Activated CD4-positive, alpha-beta memory T cell treated with anti-CD3 and anti-CD28 coated beads, Interleukin-2, amount 10 ng/mL, durations not matched to agents 7 days and 5 days (primary cell): Measurements from ENCODE around the gene NSMF. TPM values are rescaled to one million over a fixed set of nuclear protein-coding genes. Genes with fewer than 3 reads are reported as not detected.
"Not testable (repeated sequence)": the region's sequence is repeated elsewhere in the genome, so short reads cannot be mapped to it uniquely, and the experiment has no call there.

Experiments
- CTCF ChIA-PET: fragments of 350-600 bp; sonication (Branson Sonifier 250); formaldehyde crosslinking; loops from one replicate; lab custom pipeline; 2021; ENCODE audit warnings: antibody characterized with exemption, inconsistent platforms; lab: Charles Lee
- POLR2A ChIA-PET: fragments of 350-600 bp; sonication (Branson Sonifier 250); formaldehyde crosslinking; loops from one replicate; lab custom pipeline; 2021; ENCODE audit warnings: antibody characterized with exemption; lab: Charles Lee
- DNase-seq: peaks from one replicate; pipeline ENCODE4 v3.0.0-alpha.2; 2020
- H3K27ac Mint-ChIP-seq: one replicate; pipeline ENCODE4 v1.8.0; 2021; ENCODE audit warnings: mild to moderate bottlenecking, mixed read lengths
- H3K27me3 Mint-ChIP-seq: one replicate; pipeline ENCODE4 v1.8.0; 2021; ENCODE audit warnings: mixed read lengths
- H3K36me3 Mint-ChIP-seq: one replicate; pipeline ENCODE4 v1.8.0; 2021; ENCODE audit warnings: low read depth, mixed read lengths
- H3K4me1 Mint-ChIP-seq: one replicate; pipeline ENCODE4 v1.8.0; 2021; ENCODE audit warnings: mixed read lengths
- H3K4me3 Mint-ChIP-seq: one replicate; pipeline ENCODE4 v1.8.0; 2021; ENCODE audit warnings: mild to moderate bottlenecking, mixed read lengths
- H3K9me3 Mint-ChIP-seq: one replicate; pipeline ENCODE4 v1.8.0; 2021; ENCODE audit warnings: mixed read lengths
- total RNA-seq, 2 experiments: library from RNA; stranded (reverse); gene quantifications; one replicate each; pipeline ENCODE4 v1.2.3, GENCODE V29; 2021

Gene NSMF
- total RNA-seq, 2 experiments from 2014 or later: 29.0 to 31.9 TPM

DNA sequence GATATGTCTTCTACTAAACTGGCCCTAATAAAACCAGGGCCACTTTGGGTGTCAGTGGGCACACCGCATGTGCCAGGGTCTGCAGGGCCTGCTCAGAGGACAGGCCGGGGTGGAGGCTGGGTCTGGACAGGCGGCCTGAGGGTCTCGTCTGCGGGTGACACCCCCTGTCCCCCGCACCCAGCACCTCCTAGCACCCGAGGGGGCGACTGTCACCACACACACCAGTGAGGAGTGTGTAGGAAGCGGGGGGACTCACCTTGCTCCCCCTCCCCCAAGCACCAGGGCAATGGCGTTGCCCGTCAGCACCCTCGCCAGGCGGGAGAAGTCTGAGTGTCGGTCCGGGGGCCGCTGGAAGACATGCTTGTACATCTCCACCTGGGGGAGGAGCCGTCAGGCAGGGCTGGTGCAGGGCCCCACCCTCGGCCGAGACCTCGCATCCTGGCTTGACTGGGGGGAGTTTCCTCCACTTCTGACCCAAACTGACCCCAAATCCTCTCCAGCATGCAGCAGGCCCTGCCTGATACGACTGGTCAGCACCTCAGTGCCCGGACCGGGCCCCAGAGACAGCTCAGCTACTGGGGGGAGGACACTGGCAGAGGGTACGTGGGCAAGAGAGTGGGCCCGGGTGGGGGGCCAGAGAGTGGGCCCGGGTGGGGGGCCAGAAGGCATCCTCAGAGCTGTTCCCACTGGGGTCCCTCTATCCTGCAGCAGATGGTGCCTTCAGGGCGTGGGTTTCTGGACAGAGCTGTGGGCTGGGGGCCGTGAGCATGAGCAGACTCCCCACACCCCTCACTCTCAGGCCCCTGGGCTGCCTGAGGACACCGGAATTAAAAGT, 18.9 kb upstream of the NSMF start:
- DNase-seq: no peak
- POLR2A ChIA-PET: no interaction called here
- peaks cover 5% of the 10 kb centered on the region for H3K4me1 Mint-ChIP-seq
- peaks cover 14% of the 10 kb centered on the region for H3K36me3 Mint-ChIP-seq
- no peaks in the 10 kb centered on the region for H3K27me3 Mint-ChIP-seq
- peaks cover 21% of the 10 kb centered on the region for H3K9me3 Mint-ChIP-seq
- CTCF ChIA-PET: no interaction called here
- H3K4me3 Mint-ChIP-seq: no peak overlapping the region
- no peak overlapping the region for H3K27ac Mint-ChIP-seq

DNA sequence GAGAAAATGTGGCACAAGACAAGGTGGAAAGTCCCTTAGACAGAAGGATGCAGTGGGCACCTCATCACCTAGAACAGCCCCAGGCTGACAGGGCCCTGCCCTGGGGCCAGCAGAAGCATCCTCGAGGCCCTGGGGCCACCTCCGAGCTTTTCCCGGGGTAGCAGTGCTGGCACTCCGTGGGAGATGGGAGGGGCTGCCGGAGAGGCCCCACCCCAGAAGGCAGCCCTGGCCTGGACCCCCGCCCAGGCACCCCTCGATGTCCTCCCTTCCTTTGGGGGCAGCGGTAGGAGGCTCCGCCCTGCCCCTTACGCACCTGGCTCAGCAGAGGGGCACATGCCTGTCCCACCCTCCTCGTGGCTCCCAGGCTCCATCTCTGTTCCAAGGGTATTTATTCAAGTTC, 17.7 kb upstream of the NSMF start:
- H3K36me3 Mint-ChIP-seq: peaks cover 16% of the 10 kb centered on the region
- no peak for DNase-seq
- H3K9me3 Mint-ChIP-seq: peaks cover 24% of the 10 kb centered on the region
- POLR2A ChIA-PET: no interaction called here
- H3K4me1 Mint-ChIP-seq: peaks cover 3% of the 10 kb centered on the region
- CTCF ChIA-PET: no interaction called here
- no peak overlapping the region for H3K27ac Mint-ChIP-seq
- H3K4me3 Mint-ChIP-seq: no peak overlapping the region
- H3K27me3 Mint-ChIP-seq: no peaks in the 10 kb centered on the region

DNA sequence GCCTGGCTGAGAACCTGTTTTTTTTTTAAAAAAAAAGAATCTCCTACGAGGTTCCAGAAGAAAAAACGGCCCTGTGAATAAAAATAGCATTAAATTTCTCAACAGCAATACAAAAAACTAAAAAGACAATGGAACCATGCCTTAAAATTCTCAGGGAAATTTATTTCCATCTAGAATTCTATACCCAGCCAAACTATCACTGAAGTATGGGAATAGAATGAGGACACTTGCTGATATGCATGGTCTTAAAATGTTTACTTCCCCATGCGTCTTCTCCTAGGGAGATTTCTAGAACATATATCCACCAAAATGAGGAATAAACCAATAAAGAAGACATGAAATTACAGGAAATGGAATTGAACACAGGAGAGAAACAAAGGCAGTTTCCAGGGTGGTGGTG, 16.5 kb upstream of the NSMF start:
- Mint-ChIP-seq H3K9me3 (peaks cover 24% of the 10 kb centered on the region), H3K27ac (no peak overlapping the region), H3K4me3 (no peak overlapping the region), H3K36me3 (peaks cover 16% of the 10 kb centered on the region), H3K27me3 (peaks cover 2% of the 10 kb centered on the region), H3K4me1 (peaks cover 2% of the 10 kb centered on the region)
- ChIA-PET POLR2A (no interaction called here), CTCF (no interaction called here)
- no peak for DNase-seq

DNA sequence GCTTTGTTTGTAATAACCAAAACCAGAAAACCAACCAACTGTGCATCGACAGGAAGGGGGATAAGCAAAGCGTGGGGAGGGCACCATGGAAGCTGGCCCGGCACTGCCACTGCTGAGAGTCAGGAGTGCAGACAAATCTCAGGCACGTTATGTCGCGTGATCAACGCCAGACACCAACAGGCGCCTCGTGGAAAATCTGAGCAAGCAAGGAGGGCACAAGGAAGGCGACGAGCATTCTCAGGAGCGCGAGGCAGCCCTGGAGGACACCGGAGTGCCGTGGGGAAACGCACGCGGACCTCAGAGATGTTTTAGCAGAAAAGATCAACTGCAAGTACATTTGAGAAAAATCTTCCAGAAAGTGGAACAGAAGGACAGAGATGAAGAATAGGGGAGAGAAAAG, 15.1 kb upstream of the NSMF start:
- Mint-ChIP-seq H3K4me1 (peaks cover 8% of the 10 kb centered on the region), H3K9me3 (peaks cover 24% of the 10 kb centered on the region), H3K4me3 (no peak overlapping the region), H3K27ac (no peak overlapping the region), H3K27me3 (peaks cover 9% of the 10 kb centered on the region), H3K36me3 (peaks cover 16% of the 10 kb centered on the region)
- POLR2A ChIA-PET: no interaction called here
- CTCF ChIA-PET: no interaction called here
- no peak for DNase-seq

DNA sequence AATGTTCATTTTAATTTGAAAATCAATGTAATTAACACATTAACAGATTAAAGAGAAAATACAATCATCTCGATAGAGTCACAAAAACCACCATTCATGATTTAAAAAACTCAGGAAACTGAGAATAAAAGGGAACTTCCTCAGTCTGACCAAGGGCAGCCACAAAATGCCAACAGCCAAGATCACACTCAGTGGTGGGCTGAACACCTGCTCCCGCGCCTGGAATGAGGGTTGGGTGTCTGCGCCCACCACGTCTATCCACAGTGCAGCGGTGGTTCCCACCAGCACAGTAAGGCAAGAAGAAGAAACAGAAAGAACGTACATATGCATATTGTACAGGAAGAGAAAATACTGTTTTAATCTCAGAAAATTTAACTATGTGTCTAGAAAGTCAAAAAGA, 11.7 kb upstream of the NSMF start:
- Mint-ChIP-seq H3K4me3 (no peak overlapping the region), H3K9me3 (peaks cover 18% of the 10 kb centered on the region), H3K27me3 (peaks cover 15% of the 10 kb centered on the region), H3K36me3 (peaks cover 16% of the 10 kb centered on the region), H3K4me1 (peaks cover 11% of the 10 kb centered on the region), H3K27ac (no peak overlapping the region)
- CTCF ChIA-PET: interaction anchor here (0.7 to 0.9 kb wide), 2 partner anchors 48 to 155 kb away, joined by 3 to 10 read pairs; partner anchors contain the start of genes EXD3 and NOXA1
- POLR2A ChIA-PET: no interaction called here
- DNase-seq: no peak

DNA sequence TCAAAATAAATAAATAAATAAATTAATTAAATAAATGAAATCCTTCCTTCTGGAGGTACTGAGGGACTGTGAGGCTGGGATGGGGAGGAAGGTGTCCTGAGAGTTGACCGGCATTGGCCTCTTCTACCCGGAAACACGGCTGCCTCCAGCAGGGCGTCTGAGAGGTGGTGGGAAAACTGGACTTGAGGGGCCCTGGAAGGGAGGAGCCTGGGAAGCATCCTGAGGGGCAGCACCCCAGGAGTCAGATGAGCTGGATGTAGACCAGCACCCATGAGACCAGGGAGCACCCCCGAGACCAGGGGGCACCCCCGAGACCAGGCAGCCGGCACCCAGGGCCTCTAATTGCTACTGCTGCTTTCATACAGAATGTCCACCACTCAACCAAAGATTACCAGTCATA, 8.8 kb upstream of the NSMF start:
- peaks cover 2% of the 10 kb centered on the region for H3K9me3 Mint-ChIP-seq
- ChIA-PET CTCF (no interaction called here), POLR2A (interaction anchor here (1.8 kb wide), 1 partner anchor 227 kb away, joined by 4 read pairs; the partner anchor contains the start of gene TUBB4B)
- H3K27ac Mint-ChIP-seq: no peak overlapping the region
- H3K4me3 Mint-ChIP-seq: no peak overlapping the region
- H3K27me3 Mint-ChIP-seq: peaks cover 15% of the 10 kb centered on the region
- peaks cover 2% of the 10 kb centered on the region for H3K36me3 Mint-ChIP-seq
- peaks cover 13% of the 10 kb centered on the region for H3K4me1 Mint-ChIP-seq
- DNase-seq: no peak

DNA sequence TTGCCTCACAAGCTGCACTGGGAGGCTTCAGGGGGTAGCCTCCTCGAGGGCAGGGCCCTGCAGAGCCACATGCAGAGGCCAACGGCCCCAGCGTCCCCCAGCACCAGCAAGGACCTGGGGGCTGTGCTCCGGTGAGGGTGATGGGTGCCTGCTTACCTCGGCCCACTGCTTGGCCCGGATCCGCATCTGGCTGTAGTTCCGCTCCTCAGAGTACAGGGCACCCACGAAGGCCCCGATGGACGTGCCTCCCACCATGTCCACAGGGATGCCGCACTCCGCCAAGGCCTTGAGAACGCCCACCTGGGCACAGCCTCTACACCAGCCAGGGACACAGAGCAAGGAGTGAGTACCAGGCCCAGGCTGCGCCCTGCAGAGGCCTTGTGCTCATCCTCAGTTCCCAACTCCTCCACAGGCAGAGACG, 8.0 kb upstream of the NSMF start:
- ChIA-PET CTCF (no interaction called here), POLR2A (no interaction called here)
- H3K36me3 Mint-ChIP-seq: no peaks in the 10 kb centered on the region
- H3K4me1 Mint-ChIP-seq: peaks cover 14% of the 10 kb centered on the region
- peaks cover 15% of the 10 kb centered on the region for H3K27me3 Mint-ChIP-seq
- H3K27ac Mint-ChIP-seq: no peak overlapping the region
- H3K4me3 Mint-ChIP-seq: no peak overlapping the region
- no peak for DNase-seq
- H3K9me3 Mint-ChIP-seq: no peaks in the 10 kb centered on the region

DNA sequence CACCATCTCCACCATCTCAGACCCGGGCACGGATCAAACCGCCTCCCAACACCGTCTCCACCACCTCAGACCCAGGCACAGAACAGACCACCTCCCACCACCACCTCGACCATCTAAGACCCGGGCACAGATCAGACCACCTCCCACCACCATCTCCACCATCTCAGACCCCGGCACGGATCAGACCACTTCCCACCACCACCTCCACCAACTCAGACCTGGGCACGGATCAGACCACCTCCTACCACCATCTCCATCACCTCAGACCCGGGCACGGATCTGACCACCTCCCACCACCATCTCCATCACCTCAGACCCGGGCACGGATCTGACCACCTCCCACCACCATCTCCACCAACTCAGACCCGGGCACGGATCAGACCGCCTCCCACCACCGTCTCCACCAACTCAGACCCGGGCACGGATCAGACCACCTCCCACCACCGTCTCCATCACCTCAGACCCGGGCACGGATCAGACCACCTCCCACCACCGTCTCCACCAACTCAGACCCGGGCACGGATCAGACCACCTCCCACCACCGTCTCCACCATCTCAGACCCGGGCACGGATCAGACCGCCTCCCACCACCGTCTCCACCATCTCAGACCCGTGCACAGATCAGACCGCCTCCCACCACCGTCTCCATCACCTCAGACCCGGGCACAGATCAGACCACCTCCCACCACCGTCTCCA, 7.4 kb upstream of the NSMF start:
- CTCF ChIA-PET: not testable (repeated sequence)

DNA sequence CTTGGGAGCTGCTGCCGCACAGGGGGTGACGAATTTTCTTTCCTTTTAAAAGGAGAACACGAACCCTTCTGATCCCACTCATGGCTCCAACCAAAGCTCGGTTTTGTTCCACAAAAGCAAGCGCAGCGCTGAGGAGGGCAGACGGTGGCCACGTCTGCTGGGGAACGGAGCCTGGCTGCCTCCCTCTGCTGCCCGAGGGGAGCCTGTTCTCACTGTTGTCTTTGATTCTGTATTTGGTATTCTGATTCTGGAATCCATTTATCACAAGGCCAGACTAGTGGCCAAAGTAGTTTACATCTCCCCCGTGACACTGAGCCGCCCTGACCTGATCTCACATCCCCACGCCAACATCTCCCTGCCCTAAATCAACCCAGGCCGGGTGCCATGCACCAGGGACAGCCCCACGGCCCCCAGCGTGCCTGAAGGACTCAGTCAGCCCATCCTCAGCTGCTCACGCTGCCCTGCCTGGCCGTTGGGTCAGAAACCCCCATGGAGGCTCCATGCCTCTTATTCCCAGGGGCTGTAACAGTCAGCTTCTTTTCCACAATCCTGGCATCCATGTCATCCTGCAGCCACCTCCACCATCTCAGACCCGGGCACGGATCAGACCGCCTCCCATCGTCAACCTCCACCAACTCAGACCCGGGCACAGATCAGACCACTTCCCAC, 6.7 kb upstream of the NSMF start:
- no peak for DNase-seq
- Mint-ChIP-seq H3K4me1 (peaks cover 26% of the 10 kb centered on the region), H3K36me3 (no peaks in the 10 kb centered on the region), H3K9me3 (no peaks in the 10 kb centered on the region), H3K27me3 (peaks cover 14% of the 10 kb centered on the region), H3K27ac (no peak overlapping the region), H3K4me3 (no peak overlapping the region)
- ChIA-PET POLR2A (no interaction called here), CTCF (no interaction called here)

More for the DNA sequence above, 7.4 kb upstream of the NSMF start:
- H3K9me3 Mint-ChIP-seq, POLR2A ChIA-PET, H3K27ac Mint-ChIP-seq, H3K36me3 Mint-ChIP-seq, DNase-seq, H3K4me3 Mint-ChIP-seq: not testable (repeated sequence)
- Mint-ChIP-seq H3K27me3 (peaks cover 15% of the 10 kb centered on the region), H3K4me1 (peaks cover 19% of the 10 kb centered on the region)

DNA sequence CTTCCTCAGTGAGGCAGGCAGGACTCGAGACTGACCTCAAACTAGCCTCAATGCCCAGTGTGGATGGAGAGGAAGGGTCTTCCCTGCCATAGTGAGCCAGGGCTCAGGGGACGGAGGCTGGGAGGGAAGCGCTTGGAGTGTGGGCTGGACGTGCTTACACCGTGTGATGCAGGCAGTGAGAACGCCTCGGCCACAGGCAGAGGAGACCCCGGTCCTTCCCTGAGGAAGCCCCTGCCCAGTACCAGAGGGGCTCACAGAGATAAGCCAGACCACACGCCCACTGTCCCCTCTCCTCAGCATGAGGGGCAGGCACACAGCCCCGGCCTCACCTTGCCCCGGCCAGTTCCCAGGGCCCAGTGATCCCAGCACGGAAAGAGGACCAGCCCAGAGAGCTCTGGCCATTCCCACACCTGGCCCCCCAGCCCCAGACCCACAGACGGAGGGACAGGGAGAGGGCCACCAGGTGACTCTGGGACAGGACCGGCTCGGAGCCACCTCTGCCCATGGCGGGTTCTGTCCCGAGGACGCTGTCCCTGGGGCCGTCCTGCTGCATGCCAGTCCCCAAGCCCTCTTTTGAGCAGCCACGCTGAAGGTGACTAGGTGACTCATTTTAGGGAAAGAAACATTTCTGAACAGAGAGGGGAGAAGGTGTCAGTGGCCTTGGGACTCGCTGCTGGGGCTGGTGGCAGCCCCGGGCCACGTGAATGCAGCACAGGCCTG, 6.0 kb upstream of the NSMF start:
- Mint-ChIP-seq H3K27me3 (peaks cover 10% of the 10 kb centered on the region), H3K4me3 (no peak overlapping the region), H3K27ac (no peak overlapping the region), H3K4me1 (peaks cover 25% of the 10 kb centered on the region), H3K36me3 (no peaks in the 10 kb centered on the region), H3K9me3 (no peaks in the 10 kb centered on the region)
- POLR2A ChIA-PET: no interaction called here
- no peak for DNase-seq
- CTCF ChIA-PET: no interaction called here

DNA sequence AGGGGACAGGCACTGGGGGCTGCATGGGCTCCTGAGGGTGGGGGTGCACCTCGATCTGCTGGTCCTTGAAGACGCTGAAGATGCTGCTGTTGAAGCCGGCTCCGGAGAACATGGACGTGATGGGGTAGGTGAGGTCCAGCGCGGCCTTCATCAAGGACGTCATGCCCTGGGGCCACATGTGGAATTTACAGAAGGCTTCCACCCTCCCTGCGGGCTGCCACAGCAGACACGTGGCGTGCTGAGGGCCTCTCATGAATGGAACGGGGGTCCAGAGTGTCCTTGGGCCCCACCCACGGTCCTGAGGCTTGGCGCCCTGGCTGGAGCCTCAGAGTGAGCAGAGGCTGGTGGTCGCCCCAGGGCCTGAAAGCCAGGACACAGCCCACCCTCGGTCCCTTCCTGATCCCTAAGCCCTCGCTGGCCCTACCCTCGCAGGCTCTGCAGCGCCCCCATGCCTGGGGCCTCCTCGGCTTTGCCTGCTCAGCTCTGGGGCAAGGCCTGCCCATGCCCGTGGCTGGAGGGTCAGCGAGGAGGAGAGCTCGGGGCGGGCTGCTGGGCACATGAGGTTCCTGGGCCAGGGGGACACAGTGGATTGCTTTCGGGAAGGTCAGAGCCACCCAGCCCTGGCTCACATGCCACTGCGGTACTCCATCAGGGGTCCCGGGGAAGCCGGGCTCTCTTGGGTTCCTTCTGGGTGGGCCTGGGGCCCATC, 5.3 kb upstream of the NSMF start:
- Mint-ChIP-seq H3K27ac (no peak overlapping the region), H3K27me3 (peaks cover 7% of the 10 kb centered on the region), H3K36me3 (no peaks in the 10 kb centered on the region), H3K4me3 (no peak overlapping the region), H3K9me3 (no peaks in the 10 kb centered on the region), H3K4me1 (peaks cover 27% of the 10 kb centered on the region)
- CTCF ChIA-PET: no interaction called here
- POLR2A ChIA-PET: no interaction called here
- DNase-seq: no peak

DNA sequence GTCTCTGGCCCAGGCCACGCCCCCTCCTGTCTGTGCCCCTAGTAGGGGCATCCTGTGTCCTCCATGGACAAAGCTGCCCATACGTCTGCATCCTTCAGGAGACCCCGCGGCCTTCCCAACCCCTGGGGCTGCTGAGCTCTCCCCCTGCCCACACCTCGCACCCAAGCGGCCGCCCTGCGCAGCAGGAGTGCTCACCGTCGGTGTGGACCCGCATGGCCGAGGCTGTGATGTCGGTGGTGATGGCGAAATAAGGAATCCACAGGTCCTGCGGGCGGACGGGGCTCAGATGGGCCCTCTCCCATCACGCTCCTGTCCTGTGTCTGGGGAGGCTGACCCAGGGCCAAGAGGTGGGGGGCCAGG, 4.8 kb upstream of the NSMF start:
- Mint-ChIP-seq H3K27me3 (peaks cover 2% of the 10 kb centered on the region), H3K4me3 (no peak overlapping the region), H3K27ac (no peak overlapping the region), H3K9me3 (no peaks in the 10 kb centered on the region), H3K4me1 (peaks cover 24% of the 10 kb centered on the region), H3K36me3 (no peaks in the 10 kb centered on the region)
- ChIA-PET CTCF (no interaction called here), POLR2A (no interaction called here)
- DNase-seq: no peak
